Measurements from ENCODE around the gene EXOC6.

DNA sequence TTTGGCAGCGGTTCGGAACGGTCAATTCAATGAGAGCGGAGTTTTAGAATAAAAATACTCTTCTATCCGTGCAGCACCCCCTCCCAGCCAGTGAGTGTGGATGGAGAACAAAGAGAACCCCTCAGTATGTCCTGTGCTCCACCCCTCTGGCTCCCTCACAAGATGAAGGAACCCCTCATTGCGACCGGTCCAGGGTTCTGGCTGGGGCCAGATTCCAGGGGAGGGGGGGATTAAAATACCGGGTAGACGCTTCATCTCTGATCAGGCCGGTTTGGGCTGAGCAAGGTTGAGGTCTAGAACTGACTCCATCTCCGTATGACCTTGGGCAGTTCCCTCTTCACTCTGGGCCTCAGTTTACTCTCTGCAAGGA lies 218.2 kb downstream of the EXOC6 start:
- TF ChIP-seq MXI1 (conservative IDR thresholded peaks at IDR 0.05; ENCODE audit: poor library complexity, severe bottlenecking), result no peak
- TF ChIP-seq CTCF (IDR thresholded peaks at IDR 0.05; ENCODE audit: poor library complexity, severe bottlenecking), result no peak
- TF ChIP-seq, protein P1, sequence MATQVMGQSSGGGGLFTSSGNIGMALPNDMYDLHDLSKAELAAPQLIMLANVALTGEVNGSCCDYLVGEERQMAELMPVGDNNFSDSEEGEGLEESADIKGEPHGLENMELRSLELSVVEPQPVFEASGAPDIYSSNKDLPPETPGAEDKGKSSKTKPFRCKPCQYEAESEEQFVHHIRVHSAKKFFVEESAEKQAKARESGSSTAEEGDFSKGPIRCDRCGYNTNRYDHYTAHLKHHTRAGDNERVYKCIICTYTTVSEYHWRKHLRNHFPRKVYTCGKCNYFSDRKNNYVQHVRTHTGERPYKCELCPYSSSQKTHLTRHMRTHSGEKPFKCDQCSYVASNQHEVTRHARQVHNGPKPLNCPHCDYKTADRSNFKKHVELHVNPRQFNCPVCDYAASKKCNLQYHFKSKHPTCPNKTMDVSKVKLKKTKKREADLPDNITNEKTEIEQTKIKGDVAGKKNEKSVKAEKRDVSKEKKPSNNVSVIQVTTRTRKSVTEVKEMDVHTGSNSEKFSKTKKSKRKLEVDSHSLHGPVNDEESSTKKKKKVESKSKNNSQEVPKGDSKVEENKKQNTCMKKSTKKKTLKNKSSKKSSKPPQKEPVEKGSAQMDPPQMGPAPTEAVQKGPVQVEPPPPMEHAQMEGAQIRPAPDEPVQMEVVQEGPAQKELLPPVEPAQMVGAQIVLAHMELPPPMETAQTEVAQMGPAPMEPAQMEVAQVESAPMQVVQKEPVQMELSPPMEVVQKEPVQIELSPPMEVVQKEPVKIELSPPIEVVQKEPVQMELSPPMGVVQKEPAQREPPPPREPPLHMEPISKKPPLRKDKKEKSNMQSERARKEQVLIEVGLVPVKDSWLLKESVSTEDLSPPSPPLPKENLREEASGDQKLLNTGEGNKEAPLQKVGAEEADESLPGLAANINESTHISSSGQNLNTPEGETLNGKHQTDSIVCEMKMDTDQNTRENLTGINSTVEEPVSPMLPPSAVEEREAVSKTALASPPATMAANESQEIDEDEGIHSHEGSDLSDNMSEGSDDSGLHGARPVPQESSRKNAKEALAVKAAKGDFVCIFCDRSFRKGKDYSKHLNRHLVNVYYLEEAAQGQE (IDR thresholded peaks at IDR 0.05; ENCODE audit: borderline replicate concordance), result no peak
- no peak for TF ChIP-seq RAD21 (conservative IDR thresholded peaks at IDR 0.05)
- TF ChIP-seq EZH2 (IDR thresholded peaks at IDR 0.05; ENCODE audit: borderline replicate concordance, insufficient read depth, low read length, poor library complexity, severe bottlenecking), result no peak

All from neural cell (in vitro differentiated cells).